Activated CD4-positive, alpha-beta memory T cell treated with anti-CD3 and anti-CD28 coated beads for 36 hours (primary cell): ENCODE measurements around the gene ECHDC1. TPM values are rescaled to one million over a fixed set of nuclear protein-coding genes. Genes with fewer than 3 reads are reported as not detected.
A peak's percentile ranks its signal among the peaks of the same experiment; 100 is the strongest.

Source experiments
- CTCF ChIA-PET: fragments of 350-600 bp; sonication (Branson Sonifier 250); formaldehyde crosslinking; loops from one replicate; lab custom pipeline; 2021; ENCODE audit warnings: antibody characterized with exemption, inconsistent platforms; lab: Charles Lee
- POLR2A ChIA-PET: fragments of 350-600 bp; sonication (Branson Sonifier 250); formaldehyde crosslinking; loops from one replicate; lab custom pipeline; 2021; ENCODE audit warnings: antibody characterized with exemption; lab: Charles Lee
- DNase-seq: peaks from one replicate; pipeline ENCODE4 v3.0.0-alpha.2; 2020
- H3K27ac Mint-ChIP-seq: one replicate; pipeline ENCODE4 v1.8.0; 2021; ENCODE audit warnings: mixed read lengths
- H3K27me3 Mint-ChIP-seq: one replicate; pipeline ENCODE4 v1.8.0; 2021; ENCODE audit warnings: mixed read lengths
- H3K36me3 Mint-ChIP-seq: one replicate; pipeline ENCODE4 v1.8.0; 2021; ENCODE audit warnings: mixed read lengths
- H3K4me1 Mint-ChIP-seq: one replicate; pipeline ENCODE4 v1.8.0; 2021; ENCODE audit warnings: low read depth, mixed read lengths
- H3K4me3 Mint-ChIP-seq: one replicate; pipeline ENCODE4 v1.8.0; 2021; ENCODE audit warnings: mild to moderate bottlenecking, mixed read lengths
- H3K9me3 Mint-ChIP-seq: one replicate; pipeline ENCODE4 v1.8.0; 2021; ENCODE audit warnings: mixed read lengths
- intact Hi-C: fragments of 100-400 bp; cut with micrococcal nuclease; formaldehyde crosslinking; loops from one replicate; pipeline ENCODE4 v1.15.1; 2023
- total RNA-seq, 2 experiments: library from RNA; stranded (reverse); gene quantifications; one replicate each; pipeline ENCODE4 v1.2.3, GENCODE V29; 2021

ECHDC1 gene
- total RNA-seq, 2 experiments from 2014 or later, result 42.9 to 43.7 TPM

DNA sequence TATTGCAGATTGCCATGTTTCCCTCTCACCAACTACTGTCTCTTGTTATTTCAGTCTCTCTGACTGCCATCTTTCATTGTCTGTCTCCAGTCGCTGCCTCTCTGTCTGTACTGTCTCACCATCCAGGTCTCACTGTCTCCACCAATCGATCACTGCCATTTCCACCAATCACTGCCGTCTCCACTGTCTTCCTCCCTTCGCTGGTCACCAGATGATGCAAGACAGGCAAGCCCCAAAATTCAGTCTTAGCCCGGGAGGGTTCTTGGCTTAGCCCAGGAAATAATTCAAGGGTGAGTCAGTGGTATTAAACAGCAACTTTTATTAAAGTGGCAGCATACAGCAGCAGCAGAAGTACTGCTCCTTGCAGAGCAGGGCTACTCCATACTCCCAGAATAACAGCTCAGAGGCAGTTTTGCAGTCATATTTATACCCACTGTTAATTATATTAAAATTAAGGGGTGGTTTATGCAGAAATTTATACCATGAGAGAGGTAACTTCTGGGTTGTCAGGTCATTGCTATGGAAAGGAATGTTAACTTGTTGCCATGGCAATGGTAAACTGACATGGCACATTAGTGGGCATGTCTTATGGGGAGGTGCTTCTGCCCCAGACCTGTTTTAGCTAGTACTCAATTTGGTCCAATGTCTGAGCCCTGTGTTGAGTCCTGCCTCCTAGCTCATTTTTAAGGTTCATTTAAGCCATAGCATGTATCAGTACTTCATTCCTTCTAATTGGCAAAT lies 23.0 kb upstream of the ECHDC1 start:
- intact Hi-C loops, result no loop called here
- H3K36me3 Mint-ChIP-seq, result peaks cover under 1% of the 10 kb centered on the region
- H3K9me3 Mint-ChIP-seq, result peaks cover 1% of the 10 kb centered on the region
- no peak for DNase-seq
- ChIA-PET POLR2A (no interaction called here), CTCF (no interaction called here)
- no peak overlapping the region for H3K27ac Mint-ChIP-seq
- no peak overlapping the region for H3K4me3 Mint-ChIP-seq
- no peaks in the 10 kb centered on the region for H3K27me3 Mint-ChIP-seq
- H3K4me1 Mint-ChIP-seq, result no peaks in the 10 kb centered on the region

DNA sequence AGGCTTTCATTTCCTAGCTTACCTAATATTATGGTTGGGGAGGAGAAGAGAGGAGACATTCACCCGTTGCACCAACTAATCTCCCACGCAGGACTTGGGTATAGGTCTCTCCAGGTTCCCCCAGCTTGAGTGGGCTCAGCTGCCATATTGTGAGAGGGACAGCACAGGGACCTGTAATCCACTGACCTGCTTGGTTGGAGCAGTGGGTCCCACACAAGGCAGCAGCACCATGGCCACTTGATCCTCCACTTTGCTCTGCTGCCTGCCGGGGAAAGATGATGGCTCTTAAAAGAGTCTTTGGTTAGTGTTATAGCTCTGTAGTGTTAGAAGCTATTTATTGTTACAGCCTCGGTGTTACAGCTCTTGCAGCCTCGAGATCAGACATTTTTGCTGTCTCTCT lies 22.5 kb upstream of the ECHDC1 start:
- Mint-ChIP-seq H3K27me3 (no peaks in the 10 kb centered on the region), H3K9me3 (no peaks in the 10 kb centered on the region), H3K36me3 (no peaks in the 10 kb centered on the region), H3K4me1 (no peaks in the 10 kb centered on the region), H3K4me3 (no peak overlapping the region), H3K27ac (no peak overlapping the region)
- CTCF ChIA-PET, result no interaction called here
- DNase-seq, result no peak
- intact Hi-C loops, result no loop called here
- POLR2A ChIA-PET, result no interaction called here

GRCh38 chr6:127352524-127352923 lies 9.1 kb upstream of the ECHDC1 start:
- DNase-seq, result no peak
- ChIA-PET POLR2A (no interaction called here), CTCF (interaction anchor here (0.6 kb wide), 1 partner anchor 55 kb away, joined by 4 read pairs; no protein-coding TSS in a partner anchor)
- Mint-ChIP-seq H3K9me3 (peaks cover 46% of the 10 kb centered on the region), H3K27ac (no peak overlapping the region), H3K36me3 (peaks cover 6% of the 10 kb centered on the region), H3K27me3 (no peaks in the 10 kb centered on the region), H3K4me3 (no peak overlapping the region), H3K4me1 (no peaks in the 10 kb centered on the region)
- intact Hi-C loops, result no loop called here

DNA sequence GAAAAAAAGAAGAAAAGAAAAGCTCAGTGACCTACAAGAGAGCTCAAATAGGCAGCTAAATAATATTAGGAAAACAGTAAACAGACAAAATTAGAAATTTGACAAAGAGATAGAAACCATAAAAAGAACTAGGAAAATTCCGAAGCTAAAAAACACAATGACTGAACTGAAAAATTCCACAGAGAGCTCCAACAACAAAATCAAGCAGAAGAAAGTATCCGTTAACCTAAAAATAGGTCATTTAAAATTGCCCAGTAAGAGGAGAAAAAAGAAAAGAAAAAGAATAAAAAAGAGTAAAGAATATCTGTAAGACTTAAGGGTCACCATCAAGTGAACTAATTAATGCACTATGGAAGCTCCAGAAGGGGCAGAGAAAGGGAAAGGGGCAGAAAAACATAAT lies 6.6 kb upstream of the ECHDC1 start:
- DNase-seq, result no peak
- intact Hi-C loops, result no loop called here
- POLR2A ChIA-PET, result no interaction called here
- Mint-ChIP-seq H3K9me3 (peaks cover 25% of the 10 kb centered on the region), H3K4me1 (no peaks in the 10 kb centered on the region), H3K36me3 (peaks cover 6% of the 10 kb centered on the region), H3K27me3 (no peaks in the 10 kb centered on the region), H3K4me3 (no peak overlapping the region), H3K27ac (no peak overlapping the region)
- CTCF ChIA-PET, result interaction anchor here (0.7 kb wide), 1 partner anchor 1006 kb away, joined by 3 read pairs; no protein-coding TSS in a partner anchor

DNA sequence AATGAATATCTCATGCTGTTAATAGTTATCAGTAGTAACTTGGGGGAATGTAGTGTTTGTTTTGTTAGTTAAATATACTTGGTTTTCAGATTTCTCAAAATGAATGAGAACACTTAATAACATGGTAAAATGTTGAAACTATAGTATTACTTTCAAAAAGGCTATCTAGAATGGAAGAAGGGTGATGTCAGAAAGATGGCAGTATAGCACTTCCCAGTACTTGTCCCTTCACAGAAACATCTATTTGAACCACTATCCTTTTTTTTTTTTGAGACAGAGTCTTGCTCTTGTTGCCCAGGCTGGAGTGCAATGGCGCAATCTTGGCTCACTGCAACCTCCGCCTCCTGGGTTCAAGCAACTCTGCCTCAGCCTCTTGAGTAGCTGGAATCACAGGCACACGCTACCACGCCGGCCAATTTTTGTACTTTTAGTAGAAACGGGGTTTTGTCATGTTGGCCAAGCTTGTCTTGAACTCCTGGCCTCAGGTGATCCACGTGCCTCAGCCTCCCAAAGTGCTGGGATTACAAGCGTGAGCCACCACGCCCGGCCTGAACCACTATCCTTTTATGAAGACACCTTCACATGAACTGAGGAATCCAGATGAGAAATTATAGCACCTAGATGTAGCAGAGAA lies 4.7 kb upstream of the ECHDC1 start:
- Mint-ChIP-seq H3K9me3 (peaks cover 19% of the 10 kb centered on the region), H3K27ac (no peak overlapping the region), H3K4me3 (no peak overlapping the region), H3K36me3 (peaks cover 6% of the 10 kb centered on the region), H3K4me1 (no peaks in the 10 kb centered on the region), H3K27me3 (no peaks in the 10 kb centered on the region)
- POLR2A ChIA-PET, result no interaction called here
- CTCF ChIA-PET, result no interaction called here
- DNase-seq, result no peak
- intact Hi-C loops, result no loop called here

- POLR2A ChIA-PET, result no interaction called here
- no peaks in the 10 kb centered on the region for H3K27me3 Mint-ChIP-seq
- intact Hi-C loops, result no loop called here
- no peak for DNase-seq
- no peak overlapping the region for H3K27ac Mint-ChIP-seq
- no peaks in the 10 kb centered on the region for H3K4me1 Mint-ChIP-seq
- peaks cover 5% of the 10 kb centered on the region for H3K36me3 Mint-ChIP-seq
- no peak overlapping the region for H3K4me3 Mint-ChIP-seq
- CTCF ChIA-PET, result no interaction called here
- peaks cover 13% of the 10 kb centered on the region for H3K9me3 Mint-ChIP-seq
These were observed 3.8 kb upstream of the ECHDC1 start for GRCh38 chr6:127347178-127347577.

- H3K9me3 Mint-ChIP-seq, result peaks cover 12% of the 10 kb centered on the region
- H3K27me3 Mint-ChIP-seq, result no peaks in the 10 kb centered on the region
- intact Hi-C loops, result no loop called here
- H3K36me3 Mint-ChIP-seq, result peaks cover 7% of the 10 kb centered on the region
- H3K4me3 Mint-ChIP-seq, result no peak overlapping the region
- ChIA-PET CTCF (no interaction called here), POLR2A (no interaction called here)
- DNase-seq, result no peak
- H3K4me1 Mint-ChIP-seq, result no peaks in the 10 kb centered on the region
- no peak overlapping the region for H3K27ac Mint-ChIP-seq
These were observed 2.1 kb upstream of the ECHDC1 start for GRCh38 chr6:127345521-127345920.

- peaks cover under 1% of the 10 kb centered on the region for H3K9me3 Mint-ChIP-seq
- peak; percentile 12 for DNase-seq
- intact Hi-C loops, result loop anchor here (1.0 to 2.0 kb wide), 5 partner anchors 41 to 172 kb away; partner anchors contain the start of gene RNF146
These were observed 625 bp upstream of the ECHDC1 start for GRCh38 chr6:127343809-127344659.

GRCh38 chr6:127342296-127342945 lies 988 bp downstream of the ECHDC1 start:
- no peak for DNase-seq
- POLR2A ChIA-PET, result interaction anchor here (0.9 to 1.5 kb wide), 3 partner anchors 78 to 176 kb away, joined by 3 to 4 read pairs (median 4); partner anchors contain the start of gene MTCL3
- Mint-ChIP-seq H3K4me3 (no peak overlapping the region), H3K27ac (no peak overlapping the region), H3K4me1 (peaks cover 7% of the 10 kb centered on the region), H3K9me3 (no peaks in the 10 kb centered on the region), H3K36me3 (peaks cover 2% of the 10 kb centered on the region), H3K27me3 (no peaks in the 10 kb centered on the region)
- CTCF ChIA-PET, result interaction anchor here (1.2 to 2.1 kb wide), 4 partner anchors 39 to 196 kb away, joined by 3 to 15 read pairs (median 4); no protein-coding TSS in a partner anchor
- intact Hi-C loops, result loop anchor here (2.0 kb wide), 1 partner anchor 40 kb away; no protein-coding TSS in a partner anchor

More at GRCh38 chr6:127343809-127344659, 625 bp upstream of the ECHDC1 start:
- ChIA-PET CTCF (interaction anchor here (0.8 to 1.6 kb wide), 6 partner anchors 21 to 172 kb away, joined by 3 to 22 read pairs (median 5); partner anchors contain the start of gene RNF146), POLR2A (interaction anchor here (1.2 to 2.0 kb wide), 2 partner anchors 77 to 170 kb away, joined by 3 to 9 read pairs; partner anchors contain the start of gene RNF146)
- Mint-ChIP-seq H3K36me3 (peaks cover 2% of the 10 kb centered on the region), H3K27ac (no peak overlapping the region), H3K4me3 (no peak overlapping the region), H3K27me3 (no peaks in the 10 kb centered on the region), H3K4me1 (peaks cover 1% of the 10 kb centered on the region)

DNA sequence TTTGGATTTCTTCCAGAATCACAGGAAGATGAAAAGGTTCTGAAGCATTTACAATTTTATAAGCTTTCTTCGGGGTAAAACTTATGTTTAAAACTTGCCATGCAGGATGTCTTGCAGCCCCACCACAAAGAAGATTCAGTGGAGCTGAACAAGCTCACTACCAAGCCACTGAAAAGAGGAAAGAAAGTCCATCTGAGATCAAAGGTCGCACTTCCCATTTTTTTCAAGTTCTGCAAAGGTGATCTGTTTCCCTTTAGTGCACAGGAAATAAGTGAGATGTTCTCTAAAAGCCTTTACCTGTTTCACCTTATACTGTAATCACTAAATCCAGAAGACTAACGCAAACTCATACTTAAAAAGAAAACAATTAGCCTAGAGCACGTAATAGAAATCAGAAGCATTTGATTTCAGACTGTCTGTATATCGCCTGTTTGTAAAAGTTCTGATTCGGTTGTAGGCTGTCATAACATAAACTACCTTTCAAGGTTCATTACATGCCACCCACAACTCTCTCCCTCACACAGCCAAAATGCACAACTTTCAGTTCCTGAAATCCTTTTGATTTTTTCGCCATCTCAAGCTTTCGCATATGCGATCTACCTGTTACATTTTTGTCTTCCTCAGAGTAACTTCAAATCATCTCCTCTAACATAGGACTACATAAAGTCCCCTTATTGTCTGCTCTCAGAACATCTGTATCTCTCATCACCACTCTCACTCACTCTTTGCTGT lies 1.8 kb downstream of the ECHDC1 start:
- Mint-ChIP-seq H3K4me1 (peaks cover 12% of the 10 kb centered on the region), H3K9me3 (no peaks in the 10 kb centered on the region), H3K4me3 (no peak overlapping the region), H3K27me3 (no peaks in the 10 kb centered on the region), H3K27ac (no peak overlapping the region), H3K36me3 (peaks cover 2% of the 10 kb centered on the region)
- intact Hi-C loops, result loop anchor here (2.0 kb wide), 1 partner anchor 39 kb away; no protein-coding TSS in a partner anchor
- ChIA-PET POLR2A (interaction anchor here (0.9 to 1.5 kb wide), 3 partner anchors 79 to 177 kb away, joined by 3 to 4 read pairs (median 4); partner anchors contain the start of gene MTCL3), CTCF (interaction anchor here (0.7 to 2.1 kb wide), 6 partner anchors 38 to 207 kb away, joined by 3 to 15 read pairs (median 3); partner anchors contain the start of gene RNF146)
- DNase-seq, result no peak
